GM19324 (cell line): ENCODE data around the gene ERC1.

Source experiments
- ATAC-seq: cut with Tn5 transposase; IDR thresholded peaks from one replicate; pipeline ENCODE4 v1.9.1; 2021; ENCODE audit warnings: mild to moderate bottlenecking, moderate library complexity; ENCODE audit not compliant: unreplicated experiment, low FRiP score

Gene ERC1

GRCh38 chr12:1463073-1463905 is 472.3 kb downstream of the ERC1 start:
- no peak for ATAC-seq

- ATAC-seq = no peak
Observed at GRCh38 chr12:1464925-1465324, 473.9 kb downstream of the ERC1 start.

- no peak for ATAC-seq
Observed at GRCh38 chr12:1465990-1466389, 475.0 kb downstream of the ERC1 start.

- no peak for ATAC-seq
Observed at GRCh38 chr12:1466481-1467154, 475.6 kb downstream of the ERC1 start.

DNA sequence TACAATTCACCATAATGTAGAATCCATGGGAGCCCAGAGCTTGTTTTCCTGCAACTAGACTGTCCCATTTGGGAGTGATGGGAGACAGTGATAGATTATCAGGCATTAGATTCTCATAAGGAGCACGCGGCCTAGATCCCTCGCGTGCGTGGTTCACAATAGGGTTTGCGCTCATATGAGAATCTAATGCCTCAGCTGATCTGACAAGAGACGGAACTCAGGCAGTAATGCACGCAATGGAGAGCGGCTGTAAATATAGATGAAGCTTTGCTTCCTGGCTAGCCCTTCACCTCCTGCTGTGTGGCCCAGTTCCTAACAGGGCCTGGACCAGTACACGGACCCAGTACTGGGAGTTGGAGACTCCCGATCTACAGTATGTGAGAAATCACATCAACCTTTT is 476.7 kb downstream of the ERC1 start:
- no peak for ATAC-seq

DNA sequence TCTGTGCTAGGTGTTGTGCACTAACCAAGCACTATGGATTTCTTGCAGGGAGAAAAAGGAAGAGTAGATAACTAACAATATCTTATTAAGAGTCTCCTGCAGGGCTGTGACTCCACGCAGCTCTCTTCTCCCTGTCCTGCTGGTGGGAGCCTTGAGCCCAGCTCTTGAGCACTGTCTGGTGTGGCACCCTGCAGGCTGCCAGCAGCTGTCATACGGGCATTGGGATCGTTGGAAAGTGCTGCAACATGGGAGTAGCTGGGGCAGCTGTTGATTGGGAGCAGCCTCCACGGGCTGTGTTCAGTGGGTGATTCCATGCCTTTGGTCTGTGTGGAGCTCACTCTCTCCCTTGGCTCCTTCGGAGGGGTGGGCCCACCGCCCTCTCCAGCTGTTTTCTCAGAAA is 478.0 kb downstream of the ERC1 start:
- ATAC-seq = no peak

DNA sequence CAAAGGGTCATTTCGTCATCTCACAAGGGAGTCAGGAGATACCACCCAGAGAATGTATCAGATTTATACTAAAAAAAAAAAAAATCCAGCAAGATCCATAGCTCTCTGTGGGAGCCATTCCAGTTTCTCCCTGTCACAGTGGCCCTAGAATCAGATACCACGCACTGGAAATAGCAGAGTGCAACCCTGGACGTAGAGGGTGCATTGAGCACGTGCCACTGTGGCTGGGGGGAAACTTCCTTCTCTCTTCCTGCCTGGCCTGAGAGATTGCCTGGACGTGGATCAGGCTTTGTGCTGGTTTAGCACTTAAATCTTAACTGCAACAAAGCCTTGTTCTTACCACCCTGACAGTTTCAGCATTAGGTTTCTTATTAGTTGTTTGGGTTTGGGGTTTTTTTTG is 479.0 kb downstream of the ERC1 start:
- no peak for ATAC-seq

DNA sequence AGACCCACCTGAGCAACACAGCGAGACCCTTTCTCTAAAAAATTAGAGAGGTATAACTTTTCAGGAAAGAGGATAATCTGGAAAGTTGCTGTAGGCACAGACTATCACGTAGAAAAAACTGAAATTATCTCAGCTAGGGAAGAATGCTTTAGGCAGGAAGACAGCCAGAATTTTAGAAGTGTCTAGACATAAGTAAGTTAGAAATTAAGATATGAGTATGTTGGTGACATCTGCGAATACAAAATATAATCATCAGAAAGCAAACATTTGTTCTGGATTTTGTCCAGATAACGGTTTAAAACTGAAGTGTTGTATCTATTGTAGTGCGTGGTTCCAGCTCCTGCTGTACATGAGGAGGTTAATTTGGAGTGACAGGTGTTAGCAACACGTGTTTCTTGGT is 480.2 kb downstream of the ERC1 start:
- no peak for ATAC-seq

GRCh38 chr12:1473418-1473817 is 482.4 kb downstream of the ERC1 start:
- ATAC-seq = no peak

- ATAC-seq = no peak
Observed at GRCh38 chr12:1474041-1474573, 483.1 kb downstream of the ERC1 start.

DNA sequence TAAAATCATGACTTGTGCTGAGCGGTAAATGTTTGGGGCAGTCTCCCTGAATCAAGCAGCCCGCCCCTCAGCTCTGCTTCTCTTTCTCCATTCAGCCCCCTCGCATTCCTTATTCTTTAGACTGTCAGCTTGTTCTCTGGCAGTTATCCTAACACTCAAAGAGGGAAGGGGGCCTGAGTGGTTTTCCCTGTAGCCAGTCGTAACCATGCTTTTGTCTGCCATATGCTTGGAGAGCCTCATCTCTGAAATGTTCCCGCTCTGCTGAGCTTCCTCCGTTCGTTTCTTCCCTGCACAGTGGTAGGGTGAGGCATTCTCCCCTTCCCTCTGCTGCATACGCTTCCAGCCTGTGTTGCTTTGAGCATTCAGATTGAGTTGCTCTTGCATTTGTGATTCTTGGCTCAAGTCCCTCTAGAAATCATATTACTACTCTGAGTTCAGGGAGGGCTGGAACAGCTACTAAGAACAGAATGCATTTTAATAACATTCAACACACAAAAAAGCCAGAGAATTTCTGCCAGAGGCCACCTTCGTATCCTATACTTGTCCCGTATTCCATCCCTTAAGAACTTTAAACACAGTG is 483.6 kb downstream of the ERC1 start:
- ATAC-seq = no peak

DNA sequence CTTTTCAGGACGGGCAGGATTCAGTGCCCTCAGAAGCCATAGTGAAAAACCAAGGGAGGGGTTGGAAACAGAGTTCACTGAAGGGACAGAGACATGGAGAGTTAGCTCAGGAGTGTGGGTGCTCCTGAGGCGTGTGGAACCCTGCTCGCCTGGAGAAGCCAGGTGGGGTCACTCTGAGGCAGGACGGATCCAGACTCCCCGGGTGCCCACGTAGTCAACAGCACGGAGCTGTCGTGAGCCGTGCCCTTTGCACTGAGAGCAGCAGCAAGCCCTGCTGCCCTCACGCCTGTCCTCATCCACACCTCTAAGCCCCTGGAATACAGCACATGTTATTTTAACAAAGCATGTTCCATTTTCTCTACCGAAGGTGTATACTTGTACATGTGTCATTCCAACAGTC is 488.6 kb downstream of the ERC1 start:
- ATAC-seq = no peak

- no peak for ATAC-seq
Observed at GRCh38 chr12:1481326-1481725, 490.3 kb downstream of the ERC1 start.

DNA sequence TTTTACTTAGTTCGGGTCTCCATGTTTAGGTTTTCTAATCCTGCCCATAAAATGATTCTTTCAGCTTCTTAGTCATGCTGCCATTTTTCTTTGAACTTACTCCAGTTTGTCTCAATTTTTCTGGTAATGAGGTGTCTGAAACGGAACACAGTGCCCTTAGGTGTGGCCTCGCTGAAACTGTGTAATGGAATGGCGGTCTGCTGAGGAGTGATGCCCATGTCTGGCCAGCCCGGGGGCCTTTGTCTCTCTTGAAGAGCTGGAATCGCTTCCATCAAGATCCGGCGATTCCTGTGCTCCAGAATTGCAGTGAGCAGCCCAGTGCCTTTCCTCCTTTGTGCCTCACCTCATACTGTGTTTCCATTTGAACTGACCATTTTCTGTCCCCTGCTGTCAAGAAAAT is 490.9 kb downstream of the ERC1 start:
- ATAC-seq = no peak

DNA sequence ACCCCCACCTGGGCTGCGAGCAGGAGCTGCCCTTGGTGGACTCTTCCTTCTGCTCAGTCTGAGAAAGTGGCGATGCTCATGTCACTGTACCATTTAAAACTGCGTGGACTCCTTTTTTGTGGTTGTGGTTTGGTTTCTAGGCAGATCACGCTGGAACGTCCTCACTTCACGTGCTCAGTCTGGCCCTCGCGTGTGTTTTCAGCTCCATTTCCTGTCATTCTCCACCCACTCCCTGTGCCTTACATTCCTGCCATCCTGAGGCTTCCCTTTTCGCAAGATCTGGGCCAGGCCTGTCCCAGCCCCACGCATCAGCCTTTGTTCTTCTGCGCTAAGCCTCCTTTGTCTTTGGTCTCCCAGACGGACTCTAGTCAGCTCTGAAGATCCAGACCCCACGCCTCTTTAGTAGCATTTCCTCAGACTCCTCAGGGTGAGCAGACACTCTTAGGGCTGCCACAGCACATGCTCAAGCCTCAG is 497.9 kb downstream of the ERC1 start:
- no peak for ATAC-seq

GRCh38 chr12:1491983-1492697 is 501.1 kb downstream of the ERC1 start:
- no peak for ATAC-seq

GRCh38 chr12:1493781-1494565 is 502.9 kb downstream of the ERC1 start:
- no peak for ATAC-seq

- no peak for ATAC-seq
Observed at GRCh38 chr12:1494856-1495255, 503.8 kb downstream of the ERC1 start.

- no peak for ATAC-seq
Observed at GRCh38 chr12:1496162-1496900, 505.3 kb downstream of the ERC1 start.
